Mucosa of descending colon (tissue), 3 donors: ENCODE measurements around the gene CLCN6. TPM values are rescaled to one million over a fixed set of nuclear protein-coding genes. Genes with fewer than 3 reads are reported as not detected.

Source experiments
- ATAC-seq: fragments of 200-7000 bp; cut with Tn5 transposase; one replicate; pipeline ENCODE4 v1.9.1; 2020; ENCODE audit warnings: mild to moderate bottlenecking, moderate library complexity
- DNase-seq, 3 donors: peaks; one replicate each; pipeline ENCODE4 v3.0.0-alpha.2; 2020
- H3K36me3 ChIP-seq: fragments of 200-600 bp; one replicate; pipeline ENCODE4 v1.8.0; 2021; ENCODE audit warnings: low read depth, mild to moderate bottlenecking
- H3K4me1 ChIP-seq: fragments of 200-600 bp; one replicate; pipeline ENCODE4 v1.8.0; 2021; ENCODE audit warnings: low read depth, mild to moderate bottlenecking
- H3K4me3 ChIP-seq: fragments of 200-600 bp; one replicate; pipeline ENCODE4 v1.8.0; 2021; ENCODE audit warnings: mild to moderate bottlenecking
- H3K9me3 ChIP-seq: fragments of 200-600 bp; one replicate; pipeline ENCODE4 v1.8.0; 2021; ENCODE audit warnings: mild to moderate bottlenecking
- intact Hi-C, 2 donors: fragments of 100-400 bp; cut with DNase I in 1 of 2; cut with micrococcal nuclease in 1 of 2; formaldehyde crosslinking; loops; one replicate each; pipeline versions ENCODE4 v1.11.0 to v1.11.1; 2022; cut with DNase I, micrococcal nuclease
- long read RNA-seq, 2 donors: library from polyadenylated mRNA; unstranded; transcript quantifications; one replicate each; pipeline ENCODE4 v2.0.0, GENCODE V29; 2019 to 2021
- total RNA-seq, 3 donors: library from RNA; stranded (reverse); fragmentation: NEBNext Ultra II Directional in 2 of 3; extraction: Animal tissue kit (Norgen Biotek cat#: 25700) in 2 of 3; gene quantifications; one replicate each; pipeline versions ENCODE4 v1.2.1 to v1.2.4, GENCODE V29; 2021 to 2023
- TF ChIP-seq, protein P1 (sequence below): fragments of 200-600 bp; IDR thresholded peaks from one replicate; pipeline ENCODE4 v1.8.0; 2022; ENCODE audit warnings: antibody characterized with exemption, mild to moderate bottlenecking
- donor health status: DM: no; HTN: no; CAD: no; lungs with moderate emphysema.
- donor health status: DM: no; HTN: no; CAD: no.
- donor health status: DM: no; HTN: yes; CAD: no.

Gene CLCN6, protein sequence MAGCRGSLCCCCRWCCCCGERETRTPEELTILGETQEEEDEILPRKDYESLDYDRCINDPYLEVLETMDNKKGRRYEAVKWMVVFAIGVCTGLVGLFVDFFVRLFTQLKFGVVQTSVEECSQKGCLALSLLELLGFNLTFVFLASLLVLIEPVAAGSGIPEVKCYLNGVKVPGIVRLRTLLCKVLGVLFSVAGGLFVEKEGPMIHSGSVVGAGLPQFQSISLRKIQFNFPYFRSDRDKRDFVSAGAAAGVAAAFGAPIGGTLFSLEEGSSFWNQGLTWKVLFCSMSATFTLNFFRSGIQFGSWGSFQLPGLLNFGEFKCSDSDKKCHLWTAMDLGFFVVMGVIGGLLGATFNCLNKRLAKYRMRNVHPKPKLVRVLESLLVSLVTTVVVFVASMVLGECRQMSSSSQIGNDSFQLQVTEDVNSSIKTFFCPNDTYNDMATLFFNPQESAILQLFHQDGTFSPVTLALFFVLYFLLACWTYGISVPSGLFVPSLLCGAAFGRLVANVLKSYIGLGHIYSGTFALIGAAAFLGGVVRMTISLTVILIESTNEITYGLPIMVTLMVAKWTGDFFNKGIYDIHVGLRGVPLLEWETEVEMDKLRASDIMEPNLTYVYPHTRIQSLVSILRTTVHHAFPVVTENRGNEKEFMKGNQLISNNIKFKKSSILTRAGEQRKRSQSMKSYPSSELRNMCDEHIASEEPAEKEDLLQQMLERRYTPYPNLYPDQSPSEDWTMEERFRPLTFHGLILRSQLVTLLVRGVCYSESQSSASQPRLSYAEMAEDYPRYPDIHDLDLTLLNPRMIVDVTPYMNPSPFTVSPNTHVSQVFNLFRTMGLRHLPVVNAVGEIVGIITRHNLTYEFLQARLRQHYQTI
- total RNA-seq: 10 to 100 TPM; 20.8 to 29.7 (median 24.3) TPM
- long read RNA-seq, donor 1, partial matches to known transcripts: 8 of 17 reads
- long read RNA-seq, donor 1, other reads (novel, unspliced or antisense): 8 of 17 reads
- long read RNA-seq, donor 2, partial matches to known transcripts: 2 of 3 reads
- long read RNA-seq, donor 2, other reads (novel, unspliced or antisense): 1 of 3 reads

DNA sequence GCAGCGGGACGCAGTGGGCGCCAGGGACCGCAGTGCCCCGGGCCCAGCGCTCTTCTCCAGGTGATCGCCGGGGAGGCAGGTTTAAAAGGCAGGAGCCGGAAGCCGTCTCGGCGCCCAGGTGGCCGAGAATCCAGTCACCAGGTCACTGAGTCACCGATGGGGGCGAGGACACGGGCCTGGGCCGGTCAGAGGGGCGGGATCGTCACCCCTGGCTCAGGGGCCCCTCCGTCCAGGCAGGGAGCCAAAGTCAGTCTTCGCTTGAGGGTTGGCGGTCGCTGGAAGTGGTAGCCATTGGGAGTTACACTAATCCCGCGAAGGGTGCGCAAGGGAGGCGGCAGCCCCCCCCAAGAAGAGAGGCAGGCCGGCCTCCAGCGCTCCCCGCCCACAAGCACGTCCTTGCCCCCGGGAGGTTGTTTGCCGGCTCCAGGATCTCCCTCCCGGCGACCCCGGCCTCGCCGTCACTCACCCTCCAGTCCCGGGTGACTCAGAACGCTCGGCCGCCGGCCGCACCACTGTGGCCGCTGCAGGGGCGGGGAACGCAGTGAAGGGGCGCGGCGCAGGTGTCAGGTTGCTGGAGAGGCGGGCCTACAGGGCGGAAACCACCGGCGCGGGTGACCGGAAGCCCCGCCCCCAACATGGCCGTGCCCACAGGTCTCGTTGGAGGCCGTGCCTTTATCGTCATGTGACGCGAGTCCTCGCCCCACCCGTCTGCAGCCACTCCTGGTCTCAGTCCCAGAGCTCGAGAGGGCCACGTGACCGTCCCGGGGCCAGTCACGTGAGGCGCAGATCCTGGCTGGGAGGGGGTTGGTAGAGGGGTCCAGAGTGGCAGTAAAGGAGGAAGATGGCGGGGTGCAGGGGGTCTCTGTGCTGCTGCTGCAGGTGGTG lies at the start of gene CLCN6, which contains the start of gene MTHFR:
Gene CLCN6, plus strand, starts transcription at position 770 of the 885 bp plus-strand sequence. Its CDS starts 72 bp downstream, at position 842.
Gene MTHFR, minus strand, starts transcription at position 543 of the 885 bp plus-strand sequence. CDS start 2,848 bp downstream, outside the sequence.
- ATAC-seq: peak; percentile 89
- TF ChIP-seq, protein P1, sequence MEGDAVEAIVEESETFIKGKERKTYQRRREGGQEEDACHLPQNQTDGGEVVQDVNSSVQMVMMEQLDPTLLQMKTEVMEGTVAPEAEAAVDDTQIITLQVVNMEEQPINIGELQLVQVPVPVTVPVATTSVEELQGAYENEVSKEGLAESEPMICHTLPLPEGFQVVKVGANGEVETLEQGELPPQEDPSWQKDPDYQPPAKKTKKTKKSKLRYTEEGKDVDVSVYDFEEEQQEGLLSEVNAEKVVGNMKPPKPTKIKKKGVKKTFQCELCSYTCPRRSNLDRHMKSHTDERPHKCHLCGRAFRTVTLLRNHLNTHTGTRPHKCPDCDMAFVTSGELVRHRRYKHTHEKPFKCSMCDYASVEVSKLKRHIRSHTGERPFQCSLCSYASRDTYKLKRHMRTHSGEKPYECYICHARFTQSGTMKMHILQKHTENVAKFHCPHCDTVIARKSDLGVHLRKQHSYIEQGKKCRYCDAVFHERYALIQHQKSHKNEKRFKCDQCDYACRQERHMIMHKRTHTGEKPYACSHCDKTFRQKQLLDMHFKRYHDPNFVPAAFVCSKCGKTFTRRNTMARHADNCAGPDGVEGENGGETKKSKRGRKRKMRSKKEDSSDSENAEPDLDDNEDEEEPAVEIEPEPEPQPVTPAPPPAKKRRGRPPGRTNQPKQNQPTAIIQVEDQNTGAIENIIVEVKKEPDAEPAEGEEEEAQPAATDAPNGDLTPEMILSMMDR: no peak
- H3K4me3 ChIP-seq: peak within 1 kb of the TSS; percentile 54
- DNase-seq: peak; percentile 99 to 100 (median 100)
- intact Hi-C loops: no loop called here
- H3K9me3 ChIP-seq: no peaks in the 10 kb centered on the region
- H3K36me3 ChIP-seq: no peaks in the 10 kb centered on the region
- H3K4me1 ChIP-seq: peaks cover 42% of the 10 kb centered on the region

DNA sequence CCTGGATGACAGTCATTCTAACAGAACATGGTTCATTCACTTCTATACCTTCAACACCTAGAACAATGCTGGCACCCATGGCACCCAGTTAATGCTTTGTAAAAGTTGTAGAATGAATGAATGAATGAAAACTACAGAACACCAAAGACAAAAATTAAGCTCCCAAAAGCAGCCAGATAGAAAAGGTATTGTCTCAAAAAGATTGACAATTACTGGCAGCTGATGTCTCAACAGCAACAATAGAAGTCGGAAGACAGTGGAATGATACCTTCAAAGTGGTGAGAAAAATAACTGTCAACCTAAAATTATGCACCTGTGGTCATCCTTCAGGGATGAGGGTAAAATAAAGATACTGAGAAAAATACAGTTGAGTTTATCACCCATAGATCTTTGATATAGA lies 48.9 kb upstream of the CLCN6 start:
- H3K36me3 ChIP-seq: no peaks in the 10 kb centered on the region
- ATAC-seq: no peak
- no peaks in the 10 kb centered on the region for H3K9me3 ChIP-seq
- H3K4me1 ChIP-seq: no peaks in the 10 kb centered on the region
- no peak overlapping the region for H3K4me3 ChIP-seq
- no peak for DNase-seq
- TF ChIP-seq, protein P1: no peak
- intact Hi-C loops: no loop called here

DNA sequence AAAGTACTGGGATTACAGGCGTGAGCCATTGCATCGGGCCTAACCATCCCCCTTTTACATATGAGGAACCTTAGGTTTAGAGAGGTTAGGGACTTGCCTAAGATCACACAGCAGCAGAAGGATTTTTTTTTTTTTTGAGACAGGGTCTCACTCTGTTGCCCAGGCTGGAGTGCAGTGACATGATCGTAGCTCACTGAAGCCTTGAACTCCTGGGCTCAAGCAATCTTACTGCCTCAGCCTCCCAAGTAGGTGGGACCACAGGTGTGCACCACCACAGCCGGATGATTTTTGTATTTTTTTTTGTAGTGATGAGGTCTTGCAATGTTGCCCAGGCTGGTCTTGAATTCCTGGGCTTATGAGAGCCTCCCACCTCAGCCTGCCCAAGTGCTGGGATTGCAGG lies 46.2 kb upstream of the CLCN6 start:
- Histone ChIP-seq H3K9me3 (no peaks in the 10 kb centered on the region), H3K36me3 (no peaks in the 10 kb centered on the region), H3K4me1 (no peaks in the 10 kb centered on the region), H3K4me3 (no peak overlapping the region)
- intact Hi-C loops: no loop called here
- TF ChIP-seq, protein P1: no peak
- DNase-seq: no peak
- ATAC-seq: no peak

DNA sequence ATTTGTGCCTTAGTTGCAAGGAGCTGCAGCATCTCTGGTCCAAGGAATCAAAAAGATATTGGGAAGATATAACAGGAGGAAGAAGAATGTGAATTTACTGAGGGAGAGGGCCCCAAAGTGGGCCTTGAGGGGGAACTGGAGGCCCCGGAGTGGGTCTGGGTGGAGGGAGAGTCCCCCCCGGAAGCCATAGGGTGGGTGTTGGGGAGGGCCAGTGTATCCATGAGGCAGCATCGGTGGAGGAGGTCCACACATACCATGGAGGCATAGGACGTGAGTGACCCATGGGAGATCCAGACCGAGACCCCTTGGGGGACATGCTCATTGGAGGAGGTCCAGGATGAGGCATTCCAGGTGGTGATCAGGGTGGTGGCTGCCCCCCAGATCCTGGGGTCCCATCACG lies 44.7 kb upstream of the CLCN6 start:
- TF ChIP-seq, protein P1: no peak
- intact Hi-C loops: no loop called here
- DNase-seq: no peak
- H3K36me3 ChIP-seq: no peaks in the 10 kb centered on the region
- no peaks in the 10 kb centered on the region for H3K9me3 ChIP-seq
- no peak overlapping the region for H3K4me3 ChIP-seq
- ATAC-seq: no peak
- H3K4me1 ChIP-seq: no peaks in the 10 kb centered on the region
